HEK293T (cell line): ENCODE results near the gene PRIM2.
"Not testable (repeated sequence)": the region's sequence is repeated elsewhere in the genome, so short reads cannot be mapped to it uniquely, and the experiment has no call there.

Source experiments
- ARNT ChIP-seq: fragments of 450-650 bp; IDR thresholded peaks from 2 replicates; pipeline ENCODE4 v1.6.1; 2017; ENCODE audit warnings: mild to moderate bottlenecking
- BHLHE40 ChIP-seq: fragments of 450-650 bp; IDR thresholded peaks from 2 replicates; pipeline ENCODE4 v1.6.1; 2016; ENCODE audit warnings: mild to moderate bottlenecking, moderate library complexity, borderline replicate concordance
- CTBP1 ChIP-seq: fragments of 450-650 bp; IDR thresholded peaks from 2 replicates; pipeline ENCODE4 v1.6.1; 2016; ENCODE audit warnings: borderline replicate concordance
- ELF4 ChIP-seq: fragments of 450-650 bp; IDR thresholded peaks from 2 replicates; pipeline ENCODE4 v1.6.1; 2017; ENCODE audit warnings: antibody characterized with exemption
- FOXA1 ChIP-seq: fragments of 450-650 bp; IDR thresholded peaks from 2 replicates; pipeline ENCODE4 v1.6.1; 2016; ENCODE audit warnings: mild to moderate bottlenecking
- FOXK2 ChIP-seq: fragments of 450-650 bp; IDR thresholded peaks from 2 replicates; pipeline ENCODE4 v1.6.1; 2016; ENCODE audit warnings: mild to moderate bottlenecking
- FOXM1 ChIP-seq: fragments of 450-650 bp; IDR thresholded peaks from 2 replicates; pipeline ENCODE4 v1.6.1; 2017; ENCODE audit warnings: mild to moderate bottlenecking, borderline replicate concordance
- HDGF ChIP-seq: fragments of 450-650 bp; IDR thresholded peaks from 2 replicates; pipeline ENCODE4 v1.6.1; 2017; ENCODE audit warnings: antibody characterized with exemption, borderline replicate concordance
- LEF1 ChIP-seq: fragments of 450-650 bp; IDR thresholded peaks from 2 replicates; pipeline ENCODE4 v1.6.1; 2017; ENCODE audit warnings: mild to moderate bottlenecking, borderline replicate concordance
- SP1 ChIP-seq: fragments of 450-650 bp; IDR thresholded peaks from 2 replicates; pipeline ENCODE4 v1.6.1; 2017
- SUZ12 ChIP-seq: fragments of 450-650 bp; IDR thresholded peaks from 2 replicates; pipeline ENCODE4 v1.6.1; 2016; ENCODE audit warnings: mild to moderate bottlenecking

DNA sequence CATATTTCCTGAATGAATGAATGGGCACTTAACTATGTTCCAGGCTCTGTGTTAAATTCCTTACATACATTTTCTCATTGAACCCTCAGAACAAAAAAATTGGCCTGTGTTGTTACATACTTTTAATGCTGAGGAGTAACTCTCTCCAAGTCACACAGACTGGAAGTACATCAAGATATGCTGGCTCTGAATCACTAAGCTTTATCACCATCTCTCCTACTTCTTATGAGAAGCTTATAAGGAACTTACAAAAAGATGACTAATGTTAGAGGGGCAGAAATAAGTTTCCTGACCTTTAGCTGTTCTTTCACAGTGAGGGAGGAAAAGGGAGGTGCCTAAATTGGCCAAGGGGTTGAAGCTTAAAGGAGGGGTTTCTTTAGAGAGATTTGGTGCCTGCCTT is 350.7 kb downstream of the PRIM2 start:
- TF ChIP-seq SP1, BHLHE40, CTBP1, ARNT, SUZ12, HDGF, LEF1, FOXK2, ELF4, FOXM1, FOXA1: not testable (repeated sequence)
